RPMI7951 (cell line): ENCODE measurements around the gene TBC1D21. TPM values are rescaled to one million over a fixed set of nuclear protein-coding genes. Genes with fewer than 3 reads are reported as not detected.

ENCODE experiments used
- DNase-seq: peaks from one replicate; pipeline ENCODE4 v3.0.0-alpha.2; 2012; ENCODE audit warnings: low read depth
- total RNA-seq: library from RNA; depleted of rRNA; stranded (reverse); fragments of >200 nt; shearing (Covaris generic); gene quantifications from 2 replicates; pipeline ENCODE4 v1.2.3, GENCODE V29; 2014

Gene TBC1D21
- total RNA-seq, 1 experiment from 2014 or later: not detected

GRCh38 chr15:73889053-73889761 is 15.8 kb downstream of the TBC1D21 start:
- no peak for DNase-seq

DNA sequence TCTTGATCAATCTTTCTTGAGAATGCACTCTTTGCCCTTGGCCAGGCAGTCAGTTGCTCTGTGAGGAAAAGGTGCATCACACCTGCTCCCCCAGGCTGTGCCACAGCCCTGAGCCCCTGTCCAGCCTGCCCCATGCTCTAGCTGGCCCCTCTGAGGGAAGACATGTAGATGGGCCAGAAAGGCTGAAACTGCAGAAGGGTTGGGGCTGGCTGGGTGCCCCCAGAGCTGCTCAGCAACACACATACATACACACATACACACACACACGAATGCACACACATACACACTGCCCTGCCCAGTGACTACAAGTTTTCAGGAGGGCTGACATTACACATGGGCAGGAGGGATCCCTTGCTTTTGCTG is 16.4 kb downstream of the TBC1D21 start:
- DNase-seq: no peak

DNA sequence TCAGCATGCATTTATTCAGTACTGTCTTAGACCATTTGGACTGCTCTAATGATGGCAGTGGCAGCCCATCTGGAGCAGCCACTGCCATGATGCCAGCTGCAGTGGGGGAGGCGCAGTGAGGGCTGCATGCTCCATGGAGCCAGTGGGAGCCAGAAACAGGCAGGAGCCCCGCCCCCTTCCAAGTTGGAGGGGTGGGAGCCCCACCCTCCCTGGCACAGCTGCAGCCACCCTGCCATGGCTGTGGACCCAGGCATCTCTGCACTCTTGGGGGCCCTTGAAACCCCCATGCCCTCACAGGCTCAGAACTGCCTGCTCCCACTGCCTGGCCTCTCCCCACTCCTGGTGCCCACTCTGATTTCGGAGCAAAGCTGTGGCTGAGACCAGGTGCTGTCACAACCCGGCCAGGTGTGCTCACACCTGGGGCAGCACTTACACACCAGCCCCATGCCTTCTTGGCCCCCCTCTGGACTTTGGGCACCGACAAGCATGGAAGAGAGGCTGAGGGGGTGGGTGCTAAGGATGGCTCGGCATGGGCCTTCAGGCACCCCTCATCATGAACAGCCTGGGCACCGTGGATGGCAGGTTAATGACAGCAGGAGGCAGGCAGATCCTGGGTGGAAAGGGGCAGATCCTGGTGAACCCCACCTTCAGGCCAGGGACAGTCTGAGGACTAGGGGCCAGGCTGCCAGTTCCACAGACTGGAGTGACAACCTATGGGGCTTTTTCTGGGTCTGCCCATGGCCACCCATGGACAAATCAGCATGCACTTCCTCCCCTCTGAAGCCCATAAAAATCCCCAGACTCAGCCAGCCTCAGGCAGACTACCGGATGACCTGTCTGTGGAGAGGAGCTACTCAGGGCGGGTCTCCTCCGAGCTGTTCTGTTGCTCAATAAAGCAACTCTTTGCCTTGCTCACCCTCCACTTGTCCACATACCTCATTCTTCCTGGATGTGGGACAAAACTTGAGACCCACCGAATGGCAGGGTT is 18.3 kb downstream of the TBC1D21 start:
- DNase-seq: no peak

DNA sequence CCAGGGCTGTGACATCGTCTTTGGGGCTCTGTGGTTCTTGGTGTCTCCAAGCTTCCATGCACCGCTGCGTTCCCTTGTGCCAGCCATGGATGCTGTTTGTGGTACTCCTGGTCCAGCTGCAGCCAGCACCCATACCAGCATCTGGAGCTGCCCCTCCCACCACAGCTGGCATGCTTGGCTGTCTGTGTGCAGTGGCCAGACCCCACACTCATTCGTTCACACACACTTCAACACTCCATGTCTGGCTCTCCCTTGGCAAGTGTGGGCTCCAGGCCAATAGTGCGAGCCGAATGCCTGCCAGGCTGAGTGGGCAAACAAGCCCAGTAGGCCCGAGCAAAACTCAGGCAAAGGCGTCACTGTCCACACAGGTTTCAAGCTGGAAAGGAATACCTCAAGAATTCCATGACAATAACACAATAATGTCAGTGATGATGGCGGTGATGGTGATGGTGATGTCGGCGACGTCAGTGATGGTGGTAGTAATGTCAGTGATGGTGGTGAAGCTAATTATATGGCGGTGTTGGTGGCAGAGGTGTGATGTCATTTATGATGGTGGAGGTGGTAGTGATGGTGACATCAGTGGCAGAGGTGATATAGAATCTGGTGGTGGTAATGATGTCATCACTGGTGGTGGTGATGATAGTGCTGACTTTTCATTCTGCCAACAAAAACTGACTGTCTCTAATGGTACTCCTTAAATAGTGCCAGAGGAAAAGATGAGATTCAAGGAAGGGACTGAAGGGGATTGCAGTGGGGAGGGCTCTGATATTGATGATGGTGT is 19.3 kb downstream of the TBC1D21 start:
- DNase-seq: no peak

- DNase-seq: no peak
Measured at GRCh38 chr15:73894133-73894814, 20.9 kb downstream of the TBC1D21 start.

DNA sequence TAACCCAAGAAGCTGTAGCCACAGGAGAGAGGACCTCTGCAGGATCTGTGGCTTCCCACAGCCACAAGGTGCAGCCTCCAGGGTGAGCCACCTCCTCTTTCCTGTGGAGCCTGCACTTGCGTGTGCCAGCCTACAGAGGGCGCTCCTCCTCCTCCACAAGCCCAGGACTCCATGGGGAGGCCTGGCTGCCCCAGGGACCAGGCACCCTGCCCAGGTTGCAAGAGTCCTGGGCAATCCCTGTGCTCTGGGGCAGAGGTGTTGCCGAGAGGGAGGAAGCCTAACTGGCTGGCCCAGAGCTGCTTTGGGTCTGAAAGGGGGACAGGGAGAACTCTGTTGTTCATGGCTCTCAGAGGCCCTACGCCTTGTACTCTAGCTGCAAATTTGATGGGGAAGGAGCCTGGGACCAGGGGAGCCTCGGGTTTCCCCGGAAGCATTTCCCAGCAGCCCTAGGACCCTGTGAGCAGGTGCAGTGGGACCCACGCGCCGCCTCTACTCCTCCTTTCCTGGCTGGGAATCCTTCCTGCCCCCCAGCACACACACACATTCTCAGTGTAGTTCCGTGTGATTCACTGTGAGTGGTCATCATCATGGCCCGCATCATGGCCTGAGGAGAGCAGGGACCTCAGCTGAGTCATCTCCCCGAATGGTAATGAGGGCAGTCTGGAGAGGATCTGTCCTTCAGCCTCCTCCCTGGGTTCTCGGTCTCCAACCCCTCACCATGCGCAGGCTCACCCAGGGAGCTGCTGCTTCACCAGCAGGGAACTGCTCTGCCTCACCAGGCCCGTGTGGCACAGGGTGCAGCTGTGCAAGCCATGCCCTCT is 24.3 kb downstream of the TBC1D21 start:
- peak; percentile 97 for DNase-seq

DNA sequence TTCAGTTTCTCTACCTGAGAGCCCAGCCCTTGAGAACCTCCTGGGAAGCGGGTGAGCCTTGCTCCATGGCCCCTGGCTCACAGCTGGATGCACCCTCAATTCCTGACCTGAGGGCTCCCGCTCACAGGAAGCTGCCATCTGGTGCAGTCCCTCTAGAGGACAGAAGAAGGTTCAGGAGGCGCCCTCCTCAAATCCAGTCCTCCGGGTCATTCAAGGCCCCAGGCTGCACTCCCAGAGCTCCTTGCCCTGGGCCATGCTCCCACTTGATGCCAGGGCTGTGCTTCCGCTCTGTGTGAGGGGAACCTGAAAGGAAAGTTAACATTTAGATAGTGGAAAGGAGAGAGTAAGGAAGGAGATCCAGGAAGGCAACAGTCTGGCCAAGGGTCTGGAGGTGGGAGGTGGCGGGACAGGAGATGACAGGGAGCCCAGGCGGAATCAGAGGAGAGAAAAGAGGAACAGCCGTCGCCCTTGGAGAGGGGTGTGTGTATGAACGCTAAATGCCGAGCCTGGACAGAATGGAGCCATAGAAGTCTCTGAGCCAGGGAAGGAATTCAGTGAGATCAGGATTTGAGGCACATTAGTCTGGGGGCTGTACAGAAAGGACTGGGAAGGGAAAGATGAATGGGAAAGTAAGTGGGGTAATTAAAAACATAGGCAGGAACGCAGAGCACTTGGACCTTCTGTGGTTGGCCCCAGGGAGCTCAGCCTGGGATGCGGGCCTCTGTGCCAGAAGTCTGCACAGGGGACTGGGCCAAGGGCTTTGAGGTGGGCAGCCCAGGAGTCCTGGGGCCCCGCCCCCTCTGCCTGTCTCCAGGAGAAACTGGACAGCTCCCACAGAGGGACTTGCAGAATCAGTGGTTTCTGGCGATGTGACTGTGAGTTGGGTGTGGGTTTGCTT is 26.1 kb downstream of the TBC1D21 start:
- DNase-seq: peak; percentile 69

DNA sequence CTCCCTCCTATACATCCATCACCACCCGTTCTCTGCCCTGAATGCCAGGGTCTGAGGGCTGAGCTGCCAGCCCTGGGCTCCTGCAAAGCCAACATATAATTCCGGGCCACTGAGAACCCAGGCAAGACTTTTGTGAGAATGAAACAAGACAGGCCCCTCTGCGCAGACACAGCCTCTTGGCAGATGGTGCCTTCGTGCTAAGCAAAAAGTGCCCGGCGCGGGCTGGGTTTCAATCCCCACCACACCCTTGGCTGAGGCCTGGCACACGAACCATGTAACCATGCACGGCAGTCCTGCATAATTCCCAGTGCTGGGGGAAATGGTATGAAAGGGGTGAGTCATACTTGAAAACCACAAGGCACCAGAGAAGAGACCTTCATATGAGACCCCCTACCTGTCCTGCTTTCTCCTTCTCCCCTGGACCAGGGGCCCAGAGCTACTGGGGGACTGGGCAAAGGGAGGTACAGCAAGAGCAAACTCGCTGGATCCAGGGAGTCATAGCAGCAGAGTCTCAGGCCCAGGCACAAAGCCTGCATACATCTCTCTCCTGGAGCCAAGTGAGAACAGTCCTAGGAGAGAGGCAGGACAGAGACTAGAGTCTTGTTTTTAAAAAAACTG is 26.8 kb downstream of the TBC1D21 start:
- peak; percentile 86 for DNase-seq

DNA sequence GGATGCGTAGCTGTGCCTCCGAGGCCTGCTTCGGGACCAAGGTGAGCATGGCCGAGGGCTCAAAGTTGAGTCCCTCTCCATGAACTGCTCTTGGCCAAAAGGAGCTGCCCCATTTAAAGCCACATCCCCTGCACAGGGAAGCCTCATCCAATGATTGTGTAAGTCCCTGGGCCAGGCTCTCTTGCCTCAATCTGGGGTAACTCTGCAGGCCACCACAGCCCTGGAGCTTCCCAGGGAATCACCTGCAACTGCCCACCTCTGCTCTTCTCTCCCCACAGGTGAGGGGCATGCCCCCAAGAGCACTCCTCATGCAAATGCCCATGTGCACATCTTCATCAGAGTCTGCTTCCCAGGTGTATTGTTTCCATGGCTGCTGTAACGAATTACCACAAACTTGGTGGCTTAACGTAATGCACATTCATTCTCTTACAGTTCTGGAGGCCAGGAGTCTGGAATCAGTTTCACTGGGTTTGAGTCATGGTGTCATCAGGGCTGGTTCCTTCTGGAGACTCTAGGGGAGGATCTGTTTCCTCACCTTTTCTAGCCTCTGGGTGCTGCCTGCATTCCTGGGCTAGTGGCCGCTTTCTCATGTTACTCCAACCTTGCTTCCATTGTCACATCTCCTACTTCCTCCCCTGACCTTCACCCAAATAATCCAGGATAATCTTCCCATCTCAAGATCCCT is 27.9 kb downstream of the TBC1D21 start:
- DNase-seq: no peak

GRCh38 chr15:73902121-73903020 is 29.0 kb downstream of the TBC1D21 start:
- no peak for DNase-seq

- DNase-seq: no peak
Measured at GRCh38 chr15:73904026-73904815, 30.9 kb downstream of the TBC1D21 start.

GRCh38 chr15:73905225-73905827 is 32.0 kb downstream of the TBC1D21 start:
- no peak for DNase-seq

GRCh38 chr15:73906346-73907034 is 33.1 kb downstream of the TBC1D21 start:
- DNase-seq: peak; percentile 61

DNA sequence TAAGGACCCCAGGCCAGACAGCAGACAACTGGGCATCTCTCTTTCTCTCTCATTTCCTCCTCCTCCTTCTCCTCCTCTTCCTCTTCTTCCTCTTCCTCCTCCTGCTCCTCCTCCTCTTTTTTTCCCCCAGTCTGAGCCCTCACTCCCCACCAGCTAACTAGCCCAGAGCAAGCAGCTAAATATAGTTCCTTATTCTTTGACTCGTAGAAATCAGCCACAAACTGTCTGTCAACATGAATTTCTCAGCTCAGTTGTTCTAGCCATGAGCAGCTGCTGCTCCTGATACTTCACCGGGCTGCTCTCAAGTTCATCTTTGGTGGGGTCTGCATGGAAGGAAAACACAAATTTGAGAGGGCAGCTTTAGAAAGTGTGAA is 33.7 kb downstream of the TBC1D21 start:
- DNase-seq: no peak

GRCh38 chr15:73908030-73908821 is 34.9 kb downstream of the TBC1D21 start:
- peak; percentile 64 for DNase-seq
